HG03139 (cell line): ENCODE data around the gene B3GLCT.
A peak's percentile ranks its signal among the peaks of the same experiment; 100 is the strongest.
"Not testable (repeated sequence)": the region's sequence is repeated elsewhere in the genome, so short reads cannot be mapped to it uniquely, and the experiment has no call there.

ENCODE experiments used
- ATAC-seq: cut with Tn5 transposase; IDR thresholded peaks from one replicate; pipeline ENCODE4 v1.9.1; 2021; ENCODE audit not compliant: unreplicated experiment

B3GLCT gene

DNA sequence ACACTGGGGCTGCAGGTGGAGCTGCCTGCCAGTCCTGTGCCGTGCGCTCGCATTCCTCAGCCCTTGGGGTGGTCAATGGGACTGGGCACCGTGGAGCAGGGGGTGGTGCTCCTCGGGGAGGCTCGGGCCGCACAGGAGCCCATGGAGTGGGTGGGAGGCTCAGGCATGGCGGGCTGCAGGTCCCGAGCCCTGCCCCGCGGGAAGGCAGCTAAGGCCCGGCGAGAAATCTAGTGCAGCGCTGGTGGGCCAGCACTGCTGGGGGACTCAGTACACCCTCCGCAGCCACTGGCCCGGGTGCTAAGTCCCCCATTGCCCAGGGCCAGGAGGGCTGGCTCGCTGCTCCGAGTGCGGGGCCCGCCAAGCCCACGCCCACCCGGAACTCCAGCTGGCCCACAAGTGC lies 139.8 kb downstream of the B3GLCT start:
- not testable (repeated sequence) for ATAC-seq

DNA sequence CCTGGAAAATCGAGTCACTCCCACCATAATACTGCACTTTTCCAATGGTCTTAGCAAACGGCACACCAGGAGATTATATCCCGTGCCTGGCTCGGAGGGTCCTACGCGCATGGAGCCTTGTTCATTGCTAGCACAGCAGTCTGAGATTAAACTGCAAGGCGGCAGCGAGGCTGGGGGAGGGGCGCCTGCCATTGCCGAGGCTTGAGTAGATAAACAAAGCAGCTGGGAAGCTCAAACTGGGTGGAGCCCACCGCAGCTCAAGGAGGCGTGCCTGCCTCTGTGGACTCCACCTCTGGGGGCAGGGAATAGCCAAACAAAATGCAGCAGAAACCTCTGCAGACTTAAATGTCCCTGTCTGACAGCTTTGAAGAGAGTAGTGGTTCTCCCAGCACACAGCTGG lies 141.1 kb downstream of the B3GLCT start:
- ATAC-seq = not testable (repeated sequence)

DNA sequence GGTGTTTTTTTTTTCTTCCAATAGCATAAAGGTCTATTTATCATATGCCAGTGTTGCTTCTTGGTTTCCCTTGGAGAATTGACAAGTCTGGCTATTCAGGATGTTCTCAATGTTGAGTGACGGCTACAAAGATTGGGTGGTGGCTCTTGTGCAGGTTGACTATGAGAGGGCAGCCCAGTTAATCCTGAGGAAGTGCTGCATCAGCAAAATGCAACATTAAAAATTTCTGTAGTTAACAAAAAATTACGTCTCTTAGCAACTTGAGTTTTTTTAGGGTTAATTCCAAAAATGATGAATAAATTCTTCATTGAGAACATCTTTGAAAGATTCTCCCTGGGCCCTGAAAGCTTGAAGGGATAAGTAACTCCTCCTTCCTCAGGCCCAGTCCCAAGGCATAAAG lies 147.1 kb downstream of the B3GLCT start:
- ATAC-seq = no peak

DNA sequence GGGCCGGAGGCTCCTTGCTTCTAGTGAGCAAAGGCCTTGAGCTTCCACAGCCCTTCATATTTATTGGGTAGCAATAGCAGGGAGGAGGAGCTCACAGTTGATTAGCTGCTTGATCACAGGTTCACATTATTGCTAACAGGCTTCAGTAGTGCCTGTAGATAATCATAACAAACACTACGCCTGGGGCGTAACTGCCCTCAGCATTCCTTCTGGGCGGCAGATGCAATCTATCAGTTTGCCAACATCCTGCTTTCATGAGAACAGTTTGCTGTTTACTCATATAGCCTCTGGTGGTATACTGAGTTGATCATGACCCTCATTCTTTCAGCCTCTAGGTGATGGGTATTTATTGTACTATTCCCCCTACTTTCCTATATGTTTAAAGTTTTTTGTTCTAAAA lies 149.4 kb downstream of the B3GLCT start:
- no peak for ATAC-seq

DNA sequence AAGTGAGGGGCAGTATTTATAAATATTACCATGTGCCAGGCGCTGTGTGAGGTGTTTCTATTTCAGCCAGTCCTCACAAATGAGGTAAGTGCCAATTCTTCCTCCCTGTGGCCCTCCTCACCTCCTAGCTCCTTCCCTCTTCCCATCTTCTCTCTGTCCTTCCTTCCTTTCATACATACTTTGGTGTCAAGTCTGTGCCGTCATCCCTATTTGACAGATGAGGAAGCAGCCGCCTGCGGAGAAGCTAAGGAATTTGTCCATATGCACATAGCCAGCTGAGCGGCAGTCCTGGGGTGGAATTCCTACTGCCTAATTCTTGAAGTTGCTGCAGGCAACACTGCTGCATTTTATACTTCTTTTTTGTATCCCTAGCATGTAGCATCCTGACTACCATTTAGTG lies 150.8 kb downstream of the B3GLCT start:
- ATAC-seq = no peak

DNA sequence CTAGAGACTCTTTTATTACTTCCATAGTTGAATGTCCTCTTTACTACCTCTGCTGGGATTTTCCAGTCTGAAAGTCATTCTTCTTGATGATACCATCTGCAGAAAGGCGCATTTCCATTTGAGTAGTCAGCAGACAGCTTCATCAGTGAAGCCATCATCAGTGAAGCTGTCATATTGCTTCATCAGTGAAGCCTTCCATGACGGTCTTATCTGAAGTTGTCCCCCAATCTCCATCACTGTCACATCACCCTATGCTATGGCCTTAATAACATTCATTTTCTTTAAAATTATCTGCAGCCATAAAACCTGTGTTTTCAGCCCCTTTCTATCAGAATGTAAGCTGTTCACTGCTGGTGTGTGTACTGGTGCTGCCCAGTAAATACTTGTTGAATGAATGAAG lies 151.6 kb downstream of the B3GLCT start:
- no peak for ATAC-seq

DNA sequence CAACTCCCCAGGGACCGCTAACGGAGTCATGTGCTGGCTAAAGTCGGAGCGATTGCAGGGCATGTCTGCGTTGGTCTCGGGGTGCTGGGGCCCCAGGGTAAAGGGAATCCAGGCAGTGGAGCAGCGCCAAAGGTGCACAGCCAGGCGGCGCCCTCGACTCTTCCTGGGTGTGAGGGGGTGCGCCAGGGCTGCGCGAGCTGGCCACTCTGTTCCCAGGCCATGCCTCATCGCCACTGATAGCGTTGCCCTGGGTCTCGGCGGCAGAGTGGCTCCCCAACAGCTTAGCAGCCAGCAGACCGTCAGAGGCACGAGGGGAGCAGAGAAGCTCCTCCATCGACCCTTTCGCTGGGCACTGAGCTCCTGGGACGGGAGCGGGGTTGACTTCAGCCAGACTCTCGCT lies 152.7 kb downstream of the B3GLCT start:
- ATAC-seq = no peak

DNA sequence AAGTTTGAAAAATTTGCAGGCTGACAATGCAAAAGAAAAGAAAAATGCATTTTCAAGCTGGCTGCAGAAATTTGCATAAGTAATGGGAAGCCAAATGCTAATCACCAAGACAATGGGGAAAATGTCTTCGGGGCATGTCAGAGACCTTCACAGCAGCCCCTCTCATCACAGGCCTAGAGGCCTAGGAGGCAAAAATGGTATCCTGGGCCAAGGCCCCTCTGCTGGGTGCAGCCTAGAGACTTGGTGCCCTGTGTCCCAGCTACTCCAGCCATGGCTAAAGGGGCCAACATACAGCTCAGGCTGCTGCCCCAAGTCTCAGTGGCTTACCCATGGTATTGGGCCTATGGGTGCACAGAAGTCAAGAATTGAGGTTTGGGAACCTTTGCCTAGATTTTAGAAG lies 155.2 kb downstream of the B3GLCT start:
- ATAC-seq = no peak

DNA sequence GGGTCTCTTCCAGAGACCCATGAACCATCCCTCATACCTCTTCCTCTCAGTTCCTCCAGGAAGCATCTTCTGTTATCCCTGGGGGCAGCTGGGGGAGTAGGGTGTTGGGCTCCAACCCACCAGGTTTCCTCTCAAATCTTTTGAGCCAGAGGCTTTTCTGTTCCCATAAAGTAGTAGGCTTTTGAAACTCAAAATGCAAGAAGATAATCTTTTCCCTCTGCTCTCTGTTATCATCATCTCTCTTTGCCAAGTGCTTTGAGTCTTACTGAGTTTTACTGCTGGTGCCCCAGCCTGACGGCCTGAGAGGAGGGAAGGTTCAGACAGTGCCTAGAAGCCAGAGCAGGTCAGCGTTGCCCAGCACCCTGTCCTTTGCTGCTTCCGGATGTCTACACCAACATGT lies 157.2 kb downstream of the B3GLCT start:
- no peak for ATAC-seq

DNA sequence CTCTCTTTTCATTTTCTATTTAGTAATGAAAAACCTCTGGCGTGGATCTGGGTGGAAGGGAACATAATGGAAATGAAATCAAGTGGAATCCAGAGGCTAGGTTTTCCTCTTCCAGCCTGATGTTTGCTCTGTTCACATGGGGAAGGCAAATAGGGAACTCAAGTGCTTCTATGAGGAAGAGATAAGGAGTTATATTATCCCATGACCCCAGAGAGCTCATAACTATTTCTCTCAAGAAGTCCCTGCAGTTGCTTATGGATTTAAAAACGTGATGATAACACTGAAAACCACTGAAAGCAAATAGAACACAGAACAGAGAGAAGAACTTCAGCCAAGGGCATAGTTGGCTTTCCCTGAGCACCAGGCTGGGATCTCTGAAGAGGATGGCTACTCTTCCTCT lies 157.8 kb downstream of the B3GLCT start:
- ATAC-seq = no peak

DNA sequence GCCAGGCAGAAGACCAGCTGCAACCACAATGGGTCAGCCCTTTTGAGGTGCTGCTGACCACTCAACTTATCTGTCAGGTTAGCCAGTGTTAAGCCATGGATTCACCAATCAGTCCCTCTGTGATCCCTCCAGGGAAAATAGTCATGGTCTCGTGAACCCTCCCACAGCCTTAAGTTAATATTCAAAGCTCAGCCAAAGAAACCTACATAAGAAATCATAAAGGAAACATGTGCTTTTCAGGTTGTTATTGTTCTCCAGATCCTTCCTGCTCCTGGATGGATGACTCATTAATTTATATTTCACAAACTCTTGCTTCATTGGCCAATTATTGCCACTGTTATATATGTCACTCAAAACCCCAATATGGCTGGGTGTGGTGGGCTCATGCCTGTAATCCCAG lies 161.9 kb downstream of the B3GLCT start:
- no peak for ATAC-seq

DNA sequence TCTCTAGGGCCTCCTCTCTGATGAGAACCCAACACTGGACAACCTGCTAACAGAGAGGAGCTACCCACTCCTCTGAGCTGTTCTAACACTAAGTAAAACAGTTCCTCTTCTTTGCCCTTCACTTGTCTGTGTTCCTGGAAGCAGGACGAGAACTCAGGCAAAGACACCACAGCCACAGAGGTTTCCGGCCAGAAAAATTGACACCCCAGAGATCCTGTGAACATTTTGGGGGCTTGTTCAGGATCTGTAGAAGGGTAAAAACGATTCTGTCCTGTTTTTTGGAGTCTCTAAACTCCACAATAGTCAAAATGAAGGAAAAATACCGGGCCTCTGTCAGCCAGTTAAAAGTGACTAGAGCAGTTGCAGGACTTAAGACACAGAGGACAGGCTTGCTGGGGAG lies 165.9 kb downstream of the B3GLCT start:
- no peak for ATAC-seq

DNA sequence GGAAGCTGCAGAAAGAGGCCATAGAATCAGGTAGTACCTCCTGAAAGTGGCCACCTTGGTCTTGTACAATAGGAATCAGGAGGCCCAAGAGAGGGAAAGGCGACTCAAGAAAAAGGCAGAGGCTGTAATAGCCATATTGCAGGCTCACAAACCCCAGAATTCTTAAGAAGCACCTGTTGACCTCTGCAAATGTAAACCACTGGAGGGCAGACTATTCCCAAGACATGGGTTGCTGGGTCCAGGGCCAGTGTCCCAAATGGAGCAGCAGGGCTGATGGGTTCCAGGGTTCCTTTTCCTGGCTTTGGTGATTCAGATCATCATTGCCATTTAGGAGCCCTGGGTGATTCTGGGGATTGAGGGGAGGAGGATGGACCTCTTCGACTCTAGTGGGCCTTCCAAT lies 167.6 kb downstream of the B3GLCT start:
- ATAC-seq = no peak

DNA sequence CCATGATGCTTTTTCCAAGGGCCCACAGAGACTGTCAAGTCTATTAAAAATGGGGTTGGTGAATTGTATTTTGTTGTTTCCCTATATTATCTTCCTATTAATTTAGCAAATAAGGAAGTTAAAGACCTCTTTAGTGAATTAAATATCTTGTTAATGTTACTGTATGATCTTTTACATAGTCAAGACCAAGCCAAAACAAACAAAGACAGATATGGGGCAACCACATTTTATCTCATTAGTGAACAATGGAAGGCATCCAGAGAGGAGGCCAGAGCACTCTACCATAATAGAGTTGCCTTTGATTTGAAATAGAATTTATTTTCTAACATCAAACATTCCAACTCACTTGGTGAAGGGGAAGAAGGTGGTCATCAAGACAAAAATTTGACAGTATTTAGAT lies 169.4 kb downstream of the B3GLCT start:
- ATAC-seq = no peak

DNA sequence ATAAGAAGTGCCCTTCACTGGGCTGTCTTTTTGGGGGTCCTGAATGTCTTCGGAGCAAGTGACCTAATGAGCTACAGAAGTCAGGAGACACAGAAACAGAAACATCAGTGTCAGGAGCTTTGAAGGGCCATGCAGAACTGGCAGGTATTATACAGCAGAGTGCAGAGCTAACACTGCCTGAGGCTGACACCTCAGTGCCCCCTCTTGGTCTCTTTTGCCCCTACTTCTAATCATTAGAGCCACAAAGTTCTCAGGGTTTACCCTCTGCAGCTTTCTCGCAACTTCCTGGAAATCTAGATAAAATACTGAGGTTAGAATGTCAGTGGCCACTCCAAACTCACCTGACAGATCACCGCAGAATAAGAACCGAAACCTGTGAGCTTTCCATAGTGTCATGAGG lies 172.7 kb downstream of the B3GLCT start:
- ATAC-seq = no peak

DNA sequence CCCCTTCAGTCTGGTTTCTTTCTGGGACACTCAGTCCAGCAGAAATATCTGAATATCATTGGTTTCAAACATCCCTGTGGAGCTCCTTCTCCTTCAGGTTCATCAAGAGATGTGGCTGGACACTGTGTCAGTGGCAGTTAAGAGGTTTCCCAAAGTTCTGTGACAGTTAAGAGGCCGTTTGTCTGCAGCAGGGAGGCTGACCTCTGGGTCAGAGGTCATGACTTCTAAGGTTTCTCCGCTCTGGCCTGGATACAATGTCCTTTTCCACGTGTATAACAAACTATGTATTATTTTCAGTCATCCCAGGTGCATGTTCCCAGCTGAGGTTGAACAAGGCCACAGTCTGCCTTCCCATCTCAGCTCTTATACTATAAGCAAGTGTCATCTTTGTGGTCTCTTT lies 174.9 kb downstream of the B3GLCT start:
- ATAC-seq = no peak

DNA sequence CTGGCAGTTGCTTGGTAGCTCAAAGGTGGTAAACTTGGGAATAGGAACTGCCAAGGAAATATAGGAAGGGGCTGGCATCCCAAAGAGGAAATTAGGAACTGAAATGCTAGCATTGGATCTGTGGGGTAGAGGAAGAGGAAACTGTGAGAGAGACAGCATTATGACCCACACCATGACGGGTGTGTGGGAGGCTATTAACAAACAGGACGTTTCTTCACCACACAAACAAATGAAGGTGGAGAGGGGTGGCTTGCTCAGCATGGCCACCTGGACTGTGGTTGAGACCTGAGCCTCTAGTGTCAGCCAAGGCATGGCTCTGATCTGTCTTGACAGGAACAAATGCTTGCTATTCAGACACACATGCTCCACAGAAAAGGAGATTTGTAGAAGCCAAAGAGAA lies 178.2 kb downstream of the B3GLCT start:
- peak; percentile 68 for ATAC-seq

DNA sequence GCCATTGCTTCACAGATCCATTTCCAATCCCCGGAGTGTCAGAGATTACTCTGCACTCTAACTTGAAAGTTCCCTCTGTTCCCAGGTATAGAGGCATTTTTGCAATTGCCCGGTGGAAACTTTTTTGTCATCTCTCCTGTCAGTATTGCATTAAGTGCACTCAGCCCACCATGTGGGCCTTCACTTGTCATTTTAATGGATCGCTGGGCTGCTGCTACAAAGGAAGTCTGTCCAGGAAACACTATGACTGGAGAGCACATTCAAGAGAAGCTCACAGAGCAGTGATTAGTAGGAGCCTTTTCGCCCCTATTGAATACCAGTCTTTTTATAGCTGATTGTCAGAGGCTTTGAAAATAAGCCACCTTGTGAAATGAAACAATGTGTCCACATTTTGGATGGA lies 180.9 kb downstream of the B3GLCT start:
- ATAC-seq = no peak
